ENCODE data around the gene HDGFL2.

HDGFL2 gene

GRCh38 chr19:4471403-4472173 lies 509 bp upstream of the HDGFL2 start:
- DNase-seq: peak; percentile 100

- no peak for DNase-seq
Measured at GRCh38 chr19:4473011-4473762, 1.1 kb downstream of the HDGFL2 start.

- no peak for DNase-seq
Measured at GRCh38 chr19:4473763-4474513, 1.8 kb downstream of the HDGFL2 start.

- no peak for DNase-seq
Measured at GRCh38 chr19:4474514-4475022, 2.5 kb downstream of the HDGFL2 start.

- no peak for DNase-seq
Measured at GRCh38 chr19:4477034-4477801, 5.1 kb downstream of the HDGFL2 start.

- no peak for DNase-seq
Measured at GRCh38 chr19:4482721-4483364, 10.7 kb downstream of the HDGFL2 start.

GRCh38 chr19:4483385-4483784 lies 11.3 kb downstream of the HDGFL2 start:
- DNase-seq: no peak

- DNase-seq: no peak
Measured at GRCh38 chr19:4487572-4487971, 15.5 kb downstream of the HDGFL2 start.

GRCh38 chr19:4488496-4488895 lies 16.4 kb downstream of the HDGFL2 start:
- no peak for DNase-seq

GRCh38 chr19:4491446-4491845 lies 19.3 kb downstream of the HDGFL2 start:
- no peak for DNase-seq

GRCh38 chr19:4492337-4493103 lies 20.4 kb downstream of the HDGFL2 start:
- DNase-seq: no peak

- no peak for DNase-seq
Measured at GRCh38 chr19:4493104-4493928, 21.2 kb downstream of the HDGFL2 start.

- DNase-seq: no peak
Measured at GRCh38 chr19:4493929-4494690, 22.0 kb downstream of the HDGFL2 start.

- DNase-seq: no peak
Measured at GRCh38 chr19:4494691-4495064, 22.6 kb downstream of the HDGFL2 start.

GRCh38 chr19:4495471-4495870 lies 23.4 kb downstream of the HDGFL2 start:
- no peak for DNase-seq

- DNase-seq: no peak
Measured at GRCh38 chr19:4496304-4496703, 24.2 kb downstream of the HDGFL2 start.

- no peak for DNase-seq
Measured at GRCh38 chr19:4497770-4498389, 25.8 kb downstream of the HDGFL2 start.

GRCh38 chr19:4498694-4499093 lies 26.6 kb downstream of the HDGFL2 start:
- DNase-seq: no peak

- no peak for DNase-seq
Measured at GRCh38 chr19:4499318-4499717, 27.2 kb downstream of the HDGFL2 start.
